Mesenchymal stem cell (in vitro differentiated cells and primary cell): ENCODE measurements around the gene ALDH3A1.

Source experiments
- DNase-seq: peaks from one replicate; pipeline ENCODE4 v3.0.0-alpha.2; 2013
- H2AFZ ChIP-seq: one replicate; pipeline ENCODE4 v1.6.1; 2013; ENCODE audit warnings: low read depth, mild to moderate bottlenecking, control low read depth, inconsistent platforms, low read length, moderate library complexity
- H2AK5ac ChIP-seq: 2 replicates; pipeline ENCODE4 v1.6.1; 2013; ENCODE audit warnings: low read length, moderate library complexity, mild to moderate bottlenecking, inconsistent platforms; ENCODE audit not compliant: severe bottlenecking
- H2BK120ac ChIP-seq: one replicate; pipeline ENCODE4 v1.6.1; 2013; ENCODE audit warnings: low read depth, mild to moderate bottlenecking, inconsistent platforms, low read length, moderate library complexity
- H2BK12ac ChIP-seq, 2 experiments: one replicate each; pipeline ENCODE4 v1.6.1; 2013; ENCODE audit warnings: inconsistent platforms in 2 of 2, low read length in 2 of 2, mild to moderate bottlenecking in 2 of 2, moderate library complexity in 2 of 2, control low read depth in 1 of 2
- H2BK15ac ChIP-seq: one replicate; pipeline ENCODE4 v1.6.1; 2013; ENCODE audit warnings: mild to moderate bottlenecking, low read depth, inconsistent platforms; ENCODE audit not compliant: poor library complexity, severe bottlenecking
- H2BK5ac ChIP-seq: 2 replicates; pipeline ENCODE4 v1.6.1; 2013; ENCODE audit warnings: low read depth, mild to moderate bottlenecking, low read length, control low read depth, inconsistent platforms; ENCODE audit not compliant: poor library complexity, severe bottlenecking
- H3K14ac ChIP-seq, 2 experiments: one replicate each; pipeline ENCODE4 v1.6.1; 2013; ENCODE audit warnings: inconsistent platforms in 2 of 2, low read length in 2 of 2, control low read depth in 1 of 2, mild to moderate bottlenecking in 1 of 2, moderate library complexity in 1 of 2
- H3K18ac ChIP-seq, 2 experiments: one replicate each; pipeline ENCODE4 v1.6.1; 2013; ENCODE audit warnings: inconsistent platforms in 2 of 2, low read length in 2 of 2, control low read depth in 1 of 2, low read depth in 1 of 2, mild to moderate bottlenecking in 1 of 2
- H3K23ac ChIP-seq, 2 experiments: one replicate each; pipeline ENCODE4 v1.6.1; 2013; ENCODE audit warnings: inconsistent platforms in 2 of 2, low read length in 2 of 2, mild to moderate bottlenecking in 2 of 2, moderate library complexity in 2 of 2, control low read depth in 1 of 2
- H3K27ac ChIP-seq: 2 replicates; pipeline ENCODE4 v1.5.1; 2013; ENCODE audit warnings: mild to moderate bottlenecking, moderate library complexity, low read length, control low read depth, inconsistent platforms; ENCODE audit not compliant: poor library complexity, severe bottlenecking
- H3K27me3 ChIP-seq, 2 experiments: 2 replicates each; pipeline versions ENCODE4 v1.6.1 to v1.7.0; 2013; ENCODE audit warnings: low read length in 2 of 2, mild to moderate bottlenecking in 2 of 2, moderate library complexity in 2 of 2, control low read depth in 1 of 2, inconsistent platforms in 1 of 2; ENCODE audit not compliant: control insufficient read depth in 1 of 2, insufficient read depth in 1 of 2
- H3K36me3 ChIP-seq, 2 experiments: 2 replicates each; pipeline versions ENCODE4 v1.6.1 to v1.7.0; 2013; ENCODE audit warnings: low read length in 2 of 2, control low read depth in 1 of 2, inconsistent platforms in 1 of 2, low read depth in 1 of 2, mild to moderate bottlenecking in 1 of 2; ENCODE audit not compliant: insufficient read depth in 2 of 2, control insufficient read depth in 1 of 2
- H3K4ac ChIP-seq, 2 experiments: one replicate each; pipeline ENCODE4 v1.6.1; 2013; ENCODE audit warnings: inconsistent platforms in 2 of 2, low read length in 2 of 2, mild to moderate bottlenecking in 2 of 2, moderate library complexity in 2 of 2, control low read depth in 1 of 2, low read depth in 1 of 2
- H3K4me1 ChIP-seq: 2 replicates; pipeline ENCODE4 v1.6.1; 2013; ENCODE audit warnings: low read depth, low read length, control low read depth; ENCODE audit not compliant: control insufficient read depth, insufficient read depth
- H3K4me2 ChIP-seq: 2 replicates; pipeline ENCODE4 v1.6.1; 2013; ENCODE audit warnings: low read length, mild to moderate bottlenecking, inconsistent platforms; ENCODE audit not compliant: poor library complexity, severe bottlenecking
- H3K4me3 ChIP-seq, 2 experiments: 2 replicates each; pipeline versions ENCODE4 v1.5.1 to v1.7.0; 2013; ENCODE audit warnings: low read length in 2 of 2, mild to moderate bottlenecking in 2 of 2, control low read depth in 1 of 2, low read depth in 1 of 2; ENCODE audit not compliant: insufficient read depth in 1 of 2
- H3K79me1 ChIP-seq: replicated peaks from 2 replicates; pipeline ENCODE4 v1.6.1; 2013; ENCODE audit warnings: mild to moderate bottlenecking, control low read depth, low read length, inconsistent platforms; ENCODE audit not compliant: poor library complexity, severe bottlenecking
- H3K9ac ChIP-seq: 2 replicates; pipeline ENCODE4 v1.7.0; 2013; ENCODE audit warnings: mild to moderate bottlenecking, low read length, moderate library complexity
- H3K9me3 ChIP-seq: 2 replicates; pipeline ENCODE4 v1.7.0; 2013; ENCODE audit warnings: mild to moderate bottlenecking, low read length; ENCODE audit not compliant: control insufficient read depth
- H4K8ac ChIP-seq: one replicate; pipeline ENCODE4 v1.6.1; 2013; ENCODE audit warnings: inconsistent platforms, mild to moderate bottlenecking, low read length, moderate library complexity
- H4K91ac ChIP-seq: one replicate; pipeline ENCODE4 v1.6.1; 2013; ENCODE audit warnings: mild to moderate bottlenecking, low read length, inconsistent platforms
- WGBS: methylation state at CpG from one replicate; pipeline ENCODE4 v1.1.7; 2013; ENCODE audit warnings: mixed read lengths; 5-methylcytosine and 5-hydroxymethylcytosine counted together

The ALDH3A1 gene

DNA sequence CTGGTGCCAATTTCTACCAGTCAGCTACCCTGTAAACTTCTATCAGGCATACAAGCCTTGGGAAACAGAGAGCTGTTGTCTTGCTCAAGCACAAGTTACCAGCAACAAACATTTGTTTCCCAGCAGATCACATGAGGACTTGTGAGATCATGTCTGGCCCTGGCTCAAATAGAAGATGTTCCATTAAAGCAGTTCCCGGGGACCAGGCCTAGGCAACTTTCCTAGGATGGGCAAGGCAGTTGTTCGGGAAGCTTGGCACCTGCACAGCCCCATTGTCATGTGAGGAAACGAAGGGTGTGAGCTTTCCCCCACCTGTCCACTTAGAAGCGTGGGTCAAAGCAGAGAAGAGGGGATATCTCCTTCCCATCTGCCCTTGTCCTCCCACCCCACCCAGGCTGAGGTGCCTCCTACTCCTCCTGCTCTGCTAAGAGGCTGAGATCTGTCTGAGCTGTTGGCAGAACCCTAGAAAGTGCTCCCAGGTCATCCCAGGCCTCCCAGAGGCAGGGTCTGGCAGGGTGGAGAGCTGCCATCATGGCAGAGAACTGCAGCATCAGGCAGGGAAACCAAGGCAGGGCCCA is 20.5 kb downstream of the ALDH3A1 start:
- peak; percentile 95 for DNase-seq
- WGBS = 82% methylated on average over 4 of the region's 4 CpGs
- Histone ChIP-seq H4K8ac (peak overlapping the region; percentile 86), H3K4me1 (peaks cover 17% of the 10 kb centered on the region), H2BK12ac (peak overlapping the region; percentile 88 to 99), H3K4me2 (no peak overlapping the region), H2BK120ac (peak overlapping the region; percentile 86), H3K36me3 (peaks cover 0 to 3% of the 10 kb centered on the region in 2 experiments), H3K9ac (peak overlapping the region; percentile 85), H3K23ac (no peak overlapping the region), H4K91ac (peak overlapping the region; percentile 81), H3K27me3 (peaks cover 5 to 8% of the 10 kb centered on the region in 2 experiments), H3K27ac (peak overlapping the region; percentile 62), H3K4ac (peak overlapping the region; percentile 92 to 96), H3K9me3 (no peaks in the 10 kb centered on the region), H3K4me3 (peak overlapping the region in 1 of 2 experiments; percentile 4), H2BK5ac (peak overlapping the region; percentile 77), H3K18ac (peak overlapping the region; percentile 96 to 98), H2AFZ (peak overlapping the region; percentile 54), H3K79me1 (no peaks in the 10 kb centered on the region), H3K14ac (peak overlapping the region in 1 of 2 experiments; percentile 78), H2AK5ac (peak overlapping the region; percentile 89), H2BK15ac (no peak overlapping the region)

DNA sequence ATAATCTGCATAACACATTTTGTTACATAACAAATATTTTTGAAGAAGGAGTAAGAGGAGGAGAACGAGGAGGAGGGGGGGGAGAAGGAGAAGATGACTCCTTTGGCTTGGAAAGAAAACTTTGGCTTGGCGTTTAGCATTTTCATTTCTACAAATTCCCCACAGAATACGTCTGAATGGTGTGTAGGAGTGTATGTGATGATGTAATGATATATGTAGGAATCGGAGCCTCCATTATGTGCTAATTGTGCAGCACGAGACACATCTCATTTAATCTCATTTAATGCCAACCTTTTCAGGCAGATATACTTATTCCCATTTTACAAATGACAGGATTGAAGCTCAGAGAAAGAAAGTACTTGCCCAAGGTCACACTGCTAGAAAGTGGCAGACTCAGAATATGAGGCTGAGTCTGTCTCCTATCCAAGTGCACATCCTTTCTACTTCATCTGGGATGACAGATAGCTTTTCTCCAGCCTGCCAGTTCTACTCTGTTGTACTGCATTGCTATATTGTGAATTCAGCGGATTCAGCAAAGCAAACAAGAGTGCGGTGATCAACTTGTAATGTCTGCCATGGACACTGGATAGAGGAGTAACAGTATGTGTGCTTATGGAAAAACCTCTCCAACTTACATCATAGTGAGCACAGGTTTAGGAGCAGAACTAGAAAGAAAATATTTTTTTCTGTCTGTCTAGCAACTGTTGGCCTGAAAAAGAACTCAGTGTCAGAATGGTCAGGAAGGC is 21.3 kb downstream of the ALDH3A1 start:
- peaks cover 17% of the 10 kb centered on the region for H3K4me1 ChIP-seq
- peaks cover 0 to 3% of the 10 kb centered on the region in 2 experiments for H3K36me3 ChIP-seq
- H4K8ac ChIP-seq = peak overlapping the region; percentile 67
- WGBS = 86% methylated on average over 5 of the region's 7 CpGs
- H2AK5ac ChIP-seq = no peak overlapping the region
- peak overlapping the region in 1 of 2 experiments; percentile 77 for H3K18ac ChIP-seq
- peak overlapping the region; percentile 76 for H4K91ac ChIP-seq
- H2AFZ ChIP-seq = no peak overlapping the region
- H3K9me3 ChIP-seq = no peaks in the 10 kb centered on the region
- peak overlapping the region; percentile 85 for H3K9ac ChIP-seq
- peaks cover 5 to 8% of the 10 kb centered on the region in 2 experiments for H3K27me3 ChIP-seq
- H2BK120ac ChIP-seq = no peak overlapping the region
- no peak overlapping the region for H3K14ac ChIP-seq
- H3K23ac ChIP-seq = no peak overlapping the region
- DNase-seq = no peak
- H3K27ac ChIP-seq = no peak overlapping the region
- no peak overlapping the region for H2BK5ac ChIP-seq
- no peak overlapping the region for H3K4me3 ChIP-seq
- H2BK12ac ChIP-seq = peak overlapping the region in 1 of 2 experiments; percentile 30
- peak overlapping the region in 1 of 2 experiments; percentile 60 for H3K4ac ChIP-seq
- no peak overlapping the region for H3K4me2 ChIP-seq
- no peaks in the 10 kb centered on the region for H3K79me1 ChIP-seq
- no peak overlapping the region for H2BK15ac ChIP-seq

DNA sequence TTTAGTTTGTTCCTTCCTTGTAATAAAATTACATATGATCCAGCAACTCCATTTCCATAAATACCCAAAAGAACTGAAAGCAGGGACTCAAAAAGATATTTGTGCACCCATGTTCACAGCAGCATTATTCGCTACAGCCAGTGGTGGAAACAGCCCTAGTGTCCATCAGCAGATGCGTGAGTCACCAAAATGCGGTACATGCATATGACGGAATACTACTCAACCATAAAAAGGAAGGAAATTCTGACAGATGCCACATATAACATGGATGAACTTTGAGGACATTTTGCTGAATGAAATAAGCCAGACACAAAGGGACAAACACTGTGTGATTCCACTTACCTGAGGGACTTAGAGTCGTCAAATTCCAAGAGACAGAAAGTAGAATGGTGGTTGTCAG is 22.6 kb downstream of the ALDH3A1 start:
- WGBS = 95% methylated on average over 3 of the region's 5 CpGs
- DNase-seq = no peak
- H2BK15ac ChIP-seq = no peak overlapping the region
- no peak overlapping the region for H3K18ac ChIP-seq
- no peak overlapping the region for H2BK120ac ChIP-seq
- H3K4me3 ChIP-seq = no peak overlapping the region
- no peak overlapping the region for H2BK5ac ChIP-seq
- no peak overlapping the region for H3K14ac ChIP-seq
- peaks cover 0 to 3% of the 10 kb centered on the region in 2 experiments for H3K36me3 ChIP-seq
- peaks cover 26% of the 10 kb centered on the region for H3K4me1 ChIP-seq
- no peak overlapping the region for H2BK12ac ChIP-seq
- no peak overlapping the region for H3K4me2 ChIP-seq
- no peak overlapping the region for H4K8ac ChIP-seq
- H3K23ac ChIP-seq = no peak overlapping the region
- no peak overlapping the region for H2AK5ac ChIP-seq
- H4K91ac ChIP-seq = no peak overlapping the region
- H3K4ac ChIP-seq = no peak overlapping the region
- no peak overlapping the region for H3K9ac ChIP-seq
- H3K27me3 ChIP-seq = peaks cover 0 to 4% of the 10 kb centered on the region in 2 experiments
- H2AFZ ChIP-seq = no peak overlapping the region
- H3K79me1 ChIP-seq = no peaks in the 10 kb centered on the region
- no peaks in the 10 kb centered on the region for H3K9me3 ChIP-seq
- no peak overlapping the region for H3K27ac ChIP-seq
